Activated naive CD4-positive, alpha-beta T cell treated with anti-CD3 and anti-CD28 coated beads, Interleukin-2, amount 50 U/mL, for 16 hours (primary cell): ENCODE results near the gene KRT7.
"Not testable (repeated sequence)": the region's sequence is repeated elsewhere in the genome, so short reads cannot be mapped to it uniquely, and the experiment has no call there.

Source experiments
- DNase-seq: peaks from one replicate; pipeline ENCODE4 v3.0.0-alpha.2; 2020

KRT7 gene

GRCh38 chr12:52280796-52281560 lies 47.9 kb downstream of the KRT7 start:
- no peak for DNase-seq

- no peak for DNase-seq
Observed at GRCh38 chr12:52284562-52285171, 51.6 kb downstream of the KRT7 start.

DNA sequence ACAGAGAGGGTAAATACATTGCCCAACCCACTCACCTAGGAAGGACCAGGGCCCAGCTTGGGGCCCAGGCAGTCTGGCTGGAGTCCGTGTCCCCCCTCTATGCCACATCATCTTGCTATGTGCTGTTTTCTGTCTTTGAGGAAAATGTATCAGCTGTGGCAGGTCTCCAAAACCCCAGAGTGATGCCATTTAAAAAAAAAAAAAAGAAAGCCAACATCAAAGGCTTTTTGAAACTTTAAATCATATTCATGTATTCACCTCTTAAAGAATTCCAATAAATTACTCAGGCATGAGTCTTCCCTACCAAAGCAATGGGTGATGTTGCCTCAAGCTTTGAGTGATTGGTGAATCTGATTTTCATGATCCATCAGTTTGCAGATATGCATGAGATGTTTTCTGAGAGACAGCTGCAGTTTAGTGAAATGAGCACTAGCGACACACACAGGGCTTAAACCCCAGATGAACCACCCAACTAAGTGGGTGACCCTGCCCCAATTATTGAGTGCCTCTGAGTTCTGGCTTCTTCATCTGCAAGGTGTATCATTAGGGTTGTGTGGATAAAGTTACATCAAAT lies 52.2 kb downstream of the KRT7 start:
- no peak for DNase-seq

GRCh38 chr12:52285851-52286530 lies 52.9 kb downstream of the KRT7 start:
- no peak for DNase-seq

DNA sequence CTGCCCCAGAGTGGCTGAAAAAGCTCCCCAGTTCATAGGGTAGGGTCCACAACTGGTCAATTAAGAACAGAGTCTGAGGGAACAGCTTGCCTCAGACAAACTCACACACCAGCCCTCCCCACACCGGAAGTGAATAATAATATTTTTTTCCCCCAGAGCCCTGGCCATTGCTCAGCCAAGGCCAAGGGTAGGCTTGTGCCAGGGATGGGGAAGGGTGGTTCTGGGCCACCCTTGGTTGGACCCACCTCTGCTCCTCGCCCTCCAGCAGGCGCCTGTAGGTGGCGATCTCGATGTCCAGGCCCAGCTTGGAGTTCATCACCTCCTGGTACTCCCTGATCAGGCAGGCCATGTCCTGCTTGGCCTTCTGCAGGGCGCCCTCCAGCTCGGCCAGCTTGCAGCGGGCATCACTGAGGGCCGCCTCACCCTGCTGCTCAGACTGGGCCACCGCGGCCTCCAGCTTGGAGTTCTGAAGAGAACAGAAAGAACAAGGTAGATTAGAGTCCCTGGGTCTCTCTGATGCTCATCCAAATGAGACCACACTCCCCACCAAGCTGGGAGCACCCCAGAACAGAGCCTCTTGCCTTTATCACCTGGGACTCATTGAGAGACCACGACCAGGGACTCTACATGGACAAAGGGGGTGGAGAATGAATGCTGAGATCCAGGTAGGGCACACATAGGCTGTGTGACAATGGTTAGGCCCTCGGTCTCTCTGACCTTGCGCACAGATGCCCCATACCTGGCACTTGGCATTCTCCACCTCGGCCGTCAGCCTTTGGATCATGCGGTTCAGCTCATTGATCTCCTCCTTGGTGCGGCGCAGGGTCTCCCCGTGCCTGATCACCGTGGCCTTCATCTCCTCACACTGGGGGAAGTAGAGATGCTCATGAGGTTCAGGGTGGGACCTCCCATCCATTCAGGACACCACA lies 54.1 kb downstream of the KRT7 start:
- DNase-seq, result not testable (repeated sequence)

- DNase-seq, result not testable (repeated sequence)
Observed at GRCh38 chr12:52287816-52288805, 55.1 kb downstream of the KRT7 start.

GRCh38 chr12:52290483-52291134 lies 57.6 kb downstream of the KRT7 start:
- not testable (repeated sequence) for DNase-seq

GRCh38 chr12:52291267-52291935 lies 58.4 kb downstream of the KRT7 start, which contains the start of gene KRT81:
TSS of gene KRT81 (minus strand) at chr12:52291534. CDS start at chr12:52291465, 69 bp downstream.
- DNase-seq, result no peak

DNA sequence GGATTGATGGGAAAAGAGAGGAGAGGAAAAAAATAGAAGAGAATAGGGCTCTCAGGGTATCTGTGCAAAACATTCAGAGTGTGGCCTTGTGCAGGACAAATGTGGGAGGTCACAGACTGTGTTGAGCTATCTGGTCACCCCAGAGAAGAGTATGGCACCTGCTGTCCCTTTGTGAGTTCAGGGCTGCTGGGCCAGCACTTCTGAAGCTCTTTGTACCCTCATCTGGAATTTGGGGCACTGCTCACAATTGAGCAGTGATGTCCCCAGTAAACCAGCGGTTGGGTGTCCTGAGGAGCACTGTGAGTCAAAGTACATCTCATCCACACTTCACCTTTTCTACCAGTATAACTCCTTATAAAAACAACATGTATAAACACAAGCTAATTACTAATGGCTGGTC lies 60.9 kb downstream of the KRT7 start:
- no peak for DNase-seq

DNA sequence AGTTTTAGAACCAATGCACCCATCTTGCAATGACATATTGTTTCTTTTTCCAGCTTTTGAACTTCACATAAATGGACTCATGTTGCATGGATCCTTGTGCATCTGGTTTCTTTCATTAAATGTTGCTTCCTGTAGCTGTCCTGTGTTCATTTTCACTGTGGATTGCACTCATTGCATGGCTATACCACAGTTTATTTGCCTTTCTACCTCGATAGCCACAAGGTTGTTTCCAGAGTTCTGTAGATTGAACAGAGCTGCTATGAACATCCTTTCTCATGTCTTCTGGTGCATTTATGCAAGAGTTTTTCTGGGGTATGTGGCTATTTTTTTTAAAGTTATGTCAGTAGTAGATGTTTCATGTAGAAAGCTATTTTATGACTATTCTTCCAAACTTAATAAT lies 61.8 kb downstream of the KRT7 start:
- no peak for DNase-seq

GRCh38 chr12:52295663-52296062 lies 62.6 kb downstream of the KRT7 start:
- no peak for DNase-seq

DNA sequence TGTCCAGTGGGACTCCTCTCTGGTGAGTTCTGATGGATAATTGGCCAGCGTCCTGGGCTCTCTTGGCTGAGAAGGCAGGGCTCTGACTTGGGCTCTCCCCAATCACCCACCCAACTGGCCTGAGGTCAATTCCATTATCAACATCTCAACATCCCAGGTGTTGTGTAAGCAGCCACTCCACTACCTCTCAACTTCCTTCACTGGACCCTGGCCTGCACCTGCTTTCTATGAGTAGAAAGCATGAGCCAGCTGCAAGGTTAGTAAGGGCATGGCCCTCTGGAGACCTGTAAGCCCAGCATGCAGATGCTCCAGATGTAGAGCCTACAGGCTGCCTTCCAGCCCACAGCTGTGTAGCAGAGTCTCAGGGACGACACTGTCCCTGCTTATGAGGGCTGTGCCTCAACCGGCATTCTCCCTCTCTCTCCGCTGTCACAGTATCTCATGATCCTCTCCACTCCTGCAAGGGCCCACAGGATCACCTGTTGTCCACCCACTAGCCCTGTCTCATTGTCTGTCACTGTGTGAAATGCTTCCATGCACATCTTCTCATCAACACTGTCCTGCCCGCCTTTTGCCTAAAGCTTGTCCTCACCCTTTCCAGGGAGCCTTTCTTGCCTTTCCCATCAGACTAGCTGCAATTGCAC lies 63.7 kb downstream of the KRT7 start:
- no peak for DNase-seq
